WERI-Rb-1 (cell line): Measurements from ENCODE around the gene RNU7-1.

Experiments
- DNase-seq: peaks from one replicate; pipeline ENCODE4 v3.0.0-alpha.2; 2020
- H3K27ac ChIP-seq: fragments of 250-450 bp; sonication (Bioruptor Pico); 2 replicates; pipeline ENCODE4 v1.5.1; 2020; ENCODE audit warnings: mild to moderate bottlenecking, moderate library complexity
- H3K27me3 ChIP-seq: fragments of 250-450 bp; sonication (Bioruptor Pico); 2 replicates; pipeline ENCODE4 v1.5.1; 2021; ENCODE audit warnings: mild to moderate bottlenecking, low read depth, moderate library complexity; ENCODE audit not compliant: insufficient read depth, severe bottlenecking
- H3K36me3 ChIP-seq: fragments of 250-450 bp; sonication (Bioruptor Pico); 2 replicates; pipeline ENCODE4 v1.5.1; 2020; ENCODE audit warnings: mild to moderate bottlenecking, moderate library complexity
- H3K4me3 ChIP-seq: 2 replicates; pipeline ENCODE4 v1.5.1; 2011; ENCODE audit warnings: low read depth, mild to moderate bottlenecking, control low read depth, low read length
- H3K9me3 ChIP-seq: fragments of 250-450 bp; sonication (Bioruptor Pico); 2 replicates; pipeline ENCODE4 v1.5.1; 2021; ENCODE audit warnings: mild to moderate bottlenecking, moderate library complexity; ENCODE audit not compliant: severe bottlenecking
- CTCF ChIP-seq: IDR thresholded peaks from 2 replicates; pipeline ENCODE4 v1.5.1; 2011; ENCODE audit warnings: low read depth, mild to moderate bottlenecking, control low read depth, inconsistent platforms, low read length

Gene RNU7-1

GRCh38 chr12:6909421-6910145 is 34.0 kb upstream of the RNU7-1 start:
- H3K4me3 ChIP-seq, result no peak overlapping the region
- H3K27me3 ChIP-seq, result no peaks in the 10 kb centered on the region
- H3K9me3 ChIP-seq, result no peaks in the 10 kb centered on the region
- no peak for DNase-seq
- TF ChIP-seq CTCF, result no peak
- no peak overlapping the region for H3K27ac ChIP-seq
- H3K36me3 ChIP-seq, result peaks cover 1% of the 10 kb centered on the region; the same call in 1 of the 2 replicates

GRCh38 chr12:6912164-6912935 is 31.3 kb upstream of the RNU7-1 start:
- H3K27me3 ChIP-seq, result no peaks in the 10 kb centered on the region
- no peak overlapping the region for H3K27ac ChIP-seq
- no peaks in the 10 kb centered on the region for H3K9me3 ChIP-seq
- no peak overlapping the region for H3K4me3 ChIP-seq
- no peak for TF ChIP-seq CTCF
- DNase-seq, result no peak
- H3K36me3 ChIP-seq, result peaks cover 26% of the 10 kb centered on the region

- peak within 1 kb of the TSS; percentile 78 for H3K4me3 ChIP-seq
- peak within 1 kb of the TSS; percentile 89 for H3K27ac ChIP-seq
- TF ChIP-seq CTCF, result no peak
- no peaks in the 10 kb centered on the region for H3K27me3 ChIP-seq
- H3K9me3 ChIP-seq, result no peaks in the 10 kb centered on the region
- DNase-seq, result peak; percentile 75
- H3K36me3 ChIP-seq, result peaks cover 45% of the 10 kb centered on the region
Measured at GRCh38 chr12:6914246-6914946, 29.2 kb upstream of the RNU7-1 start, which contains the start of gene ENO2. ENO2 (plus strand) TSS chr12:6914580; CDS start chr12:6915833, 1,253 bp downstream.

DNA sequence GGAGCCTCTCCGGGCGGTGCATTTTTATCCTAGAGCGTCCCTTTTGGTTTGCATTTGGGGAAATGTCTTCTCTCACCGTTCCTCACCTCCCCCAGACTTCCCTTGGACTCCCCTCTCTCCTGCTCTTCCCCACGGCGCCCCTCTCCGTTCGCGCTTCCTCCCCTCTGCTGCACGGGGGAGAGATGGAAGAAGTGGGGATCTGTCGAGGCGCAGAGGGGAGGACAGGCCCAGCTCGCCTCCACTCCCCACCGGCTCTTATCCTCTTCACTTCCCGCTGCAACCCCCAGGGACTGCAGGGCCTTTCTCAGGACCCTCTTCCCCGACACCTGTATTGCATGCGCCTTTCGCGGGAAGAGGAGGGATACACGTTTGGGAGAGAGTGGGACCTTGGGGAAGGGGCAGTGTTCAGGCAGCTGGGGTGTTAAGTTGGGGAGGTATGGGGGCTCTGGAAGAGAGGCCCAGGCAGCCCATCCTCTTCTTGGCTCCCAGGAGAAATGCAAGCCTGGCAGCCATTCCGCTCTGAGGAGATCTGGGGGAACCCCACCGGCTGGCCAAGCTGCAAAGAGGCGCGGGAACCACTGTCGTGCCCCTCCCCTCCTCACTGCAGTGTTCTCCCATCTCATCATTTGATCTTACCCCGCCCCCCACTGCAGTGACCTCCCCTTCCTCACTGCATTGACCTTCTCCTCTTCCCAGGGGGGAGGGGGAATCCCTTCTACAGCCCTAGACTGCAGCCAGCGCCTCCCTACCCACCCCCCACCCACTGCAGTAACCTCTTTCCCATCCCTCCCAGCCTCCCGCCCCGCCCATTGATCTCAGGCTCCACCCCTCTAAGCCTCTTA is 28.4 kb upstream of the RNU7-1 start:
- Histone ChIP-seq H3K27ac (peak overlapping the region; percentile 89), H3K4me3 (peak overlapping the region; percentile 78), H3K36me3 (peaks cover 51% of the 10 kb centered on the region), H3K9me3 (no peaks in the 10 kb centered on the region), H3K27me3 (no peaks in the 10 kb centered on the region)
- DNase-seq, result peak; percentile 96
- no peak for TF ChIP-seq CTCF

- H3K36me3 ChIP-seq, result peaks cover 57% of the 10 kb centered on the region
- no peak for DNase-seq
- TF ChIP-seq CTCF, result no peak
Measured at GRCh38 chr12:6915789-6916285, 27.8 kb upstream of the RNU7-1 start.

More at GRCh38 chr12:6915789-6916285, 27.8 kb upstream of the RNU7-1 start:
- Histone ChIP-seq H3K4me3 (peak overlapping the region; percentile 78), H3K27me3 (no peaks in the 10 kb centered on the region), H3K27ac (peak overlapping the region; percentile 76), H3K9me3 (no peaks in the 10 kb centered on the region)
